Cerebellar nuclear complex (tissue), 1 donor: ENCODE measurements around the gene SPPL2B.

Source experiments
- DNase-seq, 2 experiments: peaks; one replicate each; lab custom pipeline; 2025; lab: John Stamatoyannopoulos, UW

Gene SPPL2B

DNA sequence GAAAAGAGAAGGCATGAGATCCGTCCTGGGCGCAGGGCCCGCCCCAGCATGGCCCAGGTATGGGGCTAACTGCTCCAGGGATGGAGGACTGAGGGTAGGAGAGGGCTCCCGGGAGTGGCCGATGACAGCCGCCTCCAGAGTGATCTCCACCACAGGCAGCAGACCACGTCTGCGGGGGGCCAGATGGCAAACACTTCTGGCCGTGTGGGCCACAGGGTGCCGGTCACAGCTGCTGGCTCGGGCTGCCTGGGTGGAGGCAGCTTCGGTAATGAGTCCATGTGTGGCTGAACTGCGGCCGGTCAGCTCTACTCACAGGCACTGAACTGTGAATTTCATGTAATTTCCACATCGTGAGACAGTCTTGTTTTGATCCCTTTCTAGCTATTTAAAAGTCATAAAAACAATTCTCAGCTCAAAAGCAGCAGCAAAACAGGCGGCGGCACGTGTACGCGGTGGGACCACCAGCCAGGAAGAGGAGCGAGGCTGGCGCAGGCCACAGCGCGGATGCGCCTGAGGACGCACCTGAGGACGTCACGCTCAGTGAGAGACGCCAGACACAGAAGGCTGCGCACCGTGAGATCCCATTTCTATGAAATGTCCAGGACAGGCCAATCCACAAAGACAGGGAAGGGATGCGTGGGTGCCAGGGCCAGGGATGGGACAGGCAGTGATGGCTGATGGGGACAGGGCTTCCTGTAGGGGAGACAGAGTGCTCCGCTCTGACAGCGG, 4.1 kb upstream of the SPPL2B start:
- peak in 1 of 2 experiments; percentile 38 for DNase-seq

DNA sequence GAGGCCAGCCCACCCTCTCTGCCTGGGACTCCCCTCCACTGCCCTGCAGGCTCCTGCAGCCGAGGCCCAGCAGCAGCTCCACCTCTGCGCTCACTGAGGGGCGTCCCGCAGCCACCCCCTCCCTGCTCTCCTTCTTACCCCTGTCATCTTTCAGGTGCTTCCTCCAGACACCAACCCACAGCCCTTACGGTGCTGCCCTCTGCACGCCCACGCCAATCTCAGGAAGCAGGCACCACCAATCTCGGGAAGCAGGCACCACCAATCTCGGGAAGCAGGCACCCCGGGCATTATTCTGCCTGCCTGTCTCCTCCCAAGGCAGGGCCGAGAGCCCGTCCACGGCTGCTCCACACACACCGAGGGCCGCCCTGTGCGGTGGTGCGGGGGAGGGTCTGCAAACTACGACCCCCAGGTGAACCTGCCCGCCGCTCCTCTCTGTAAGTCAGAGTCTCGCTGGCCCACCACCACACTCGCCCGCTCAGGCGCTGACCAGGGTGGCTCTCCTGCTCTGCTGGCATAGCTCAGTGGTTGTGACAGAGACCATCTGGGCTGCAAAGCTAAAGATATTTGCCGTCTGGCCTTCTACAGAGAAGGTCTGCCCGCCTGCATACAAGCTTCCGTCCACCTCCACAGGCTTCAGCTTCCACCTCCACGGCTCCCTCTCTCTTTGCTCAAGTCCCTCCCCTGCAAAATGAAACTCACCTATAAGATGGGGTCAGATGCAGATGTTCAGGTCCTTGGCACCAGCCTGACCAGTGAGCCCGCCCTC, 3.0 kb upstream of the SPPL2B start:
- DNase-seq: peak; percentile 27 to 43

- no peak for DNase-seq
Observed at GRCh38 chr19:2326699-2327360, 1.7 kb upstream of the SPPL2B start.

- DNase-seq: no peak
Observed at GRCh38 chr19:2327773-2328400, 597 bp upstream of the SPPL2B start.

GRCh38 chr19:2329149-2329478, 630 bp downstream of the SPPL2B start:
- DNase-seq: no peak

DNA sequence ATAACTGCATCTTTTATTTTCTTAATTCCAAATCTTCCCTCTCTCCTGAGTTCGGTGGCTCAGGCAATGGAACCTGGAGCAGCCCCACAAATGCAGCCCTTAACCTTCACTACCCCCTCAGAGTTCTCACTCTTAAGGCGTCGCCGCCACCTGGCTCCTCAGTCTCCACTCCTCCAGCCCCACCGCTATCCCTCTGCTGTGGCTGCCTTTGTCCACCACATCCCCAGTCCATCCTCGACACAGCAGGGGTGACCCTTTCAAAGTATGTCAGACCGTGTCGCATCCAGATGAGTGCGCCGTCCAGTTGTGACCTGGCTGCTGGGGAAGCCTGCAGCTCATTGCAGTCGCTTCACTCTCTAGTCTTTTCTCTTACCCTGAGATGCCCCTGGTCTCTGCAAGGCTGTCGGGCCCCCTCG, 1.0 kb downstream of the SPPL2B start:
- no peak for DNase-seq

DNA sequence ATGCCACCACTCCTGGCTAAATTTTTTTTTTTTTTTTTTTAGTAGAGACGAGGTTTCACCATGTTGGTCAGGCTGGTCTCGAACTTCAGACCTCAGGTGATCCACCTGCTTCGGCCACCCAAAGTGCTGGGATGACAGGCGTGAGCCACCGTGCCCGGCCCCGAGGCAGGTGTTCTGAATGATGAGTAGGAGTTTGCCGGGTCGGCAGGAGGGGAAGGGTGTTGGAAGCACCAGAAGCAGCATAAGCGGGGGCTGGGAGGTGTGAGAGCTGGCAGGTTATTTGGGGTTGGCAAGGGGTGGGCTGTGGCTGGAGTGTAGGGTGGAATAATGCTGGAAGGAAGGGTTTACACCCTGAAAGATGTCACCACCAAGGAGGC, 1.8 kb downstream of the SPPL2B start:
- no peak for DNase-seq

DNA sequence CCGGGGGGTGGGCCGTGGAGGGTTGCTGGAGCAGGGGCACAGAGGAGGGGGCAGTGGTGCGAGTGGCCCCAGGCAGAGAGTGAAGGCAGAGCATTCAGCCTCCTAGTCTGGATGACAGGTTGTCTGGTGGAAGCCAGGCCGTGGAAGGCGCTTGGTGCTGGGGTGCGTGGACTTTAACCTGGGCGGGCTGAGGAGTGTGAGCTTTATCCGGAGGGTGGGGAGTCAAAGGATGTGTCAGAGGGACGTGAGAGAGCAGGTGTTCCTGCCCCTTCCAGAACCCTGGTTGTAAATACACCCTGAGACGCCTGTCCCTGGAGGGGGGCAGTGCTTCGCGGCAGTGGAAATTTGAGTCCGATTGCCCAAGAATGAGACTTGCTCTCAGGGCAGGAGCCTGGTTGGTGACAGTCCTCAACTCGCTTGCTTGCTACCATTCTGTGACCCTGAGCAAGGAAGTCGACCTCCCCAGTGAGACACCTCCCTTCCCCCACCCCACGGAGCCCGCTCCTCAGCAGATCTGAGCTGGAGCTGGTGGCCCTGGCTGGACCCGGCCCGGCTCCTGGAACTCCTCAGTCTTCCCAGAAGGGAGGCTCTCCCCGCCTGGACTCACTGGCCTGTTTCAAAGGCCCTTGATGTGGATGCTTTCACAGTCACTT, 2.3 kb downstream of the SPPL2B start:
- no peak for DNase-seq

GRCh38 chr19:2331601-2332246, 3.2 kb downstream of the SPPL2B start:
- DNase-seq: no peak

- DNase-seq: no peak
Observed at GRCh38 chr19:2332341-2333026, 4.0 kb downstream of the SPPL2B start.

- DNase-seq: no peak
Observed at GRCh38 chr19:2333027-2333806, 4.7 kb downstream of the SPPL2B start.

DNA sequence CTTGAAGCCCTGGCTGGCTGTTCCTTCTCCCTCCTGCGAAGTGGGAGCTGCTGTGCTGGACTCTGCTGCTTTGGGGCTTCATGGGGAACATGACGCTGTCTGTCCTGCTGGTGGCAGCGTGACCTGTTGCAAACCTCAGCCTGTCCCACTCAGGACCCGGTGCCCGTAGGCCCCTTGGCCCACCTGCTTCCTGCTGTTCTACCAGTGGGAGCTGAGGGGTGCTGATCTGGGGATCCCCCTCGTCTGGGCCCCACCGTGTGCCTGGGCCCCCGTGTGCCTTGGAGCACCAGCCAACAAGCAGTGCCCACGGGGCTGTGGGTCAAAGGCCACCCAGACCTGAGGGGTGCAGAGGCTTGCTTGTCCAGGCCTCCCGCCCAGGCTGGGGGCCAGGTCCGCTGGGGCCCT, 5.3 kb downstream of the SPPL2B start:
- DNase-seq: no peak

GRCh38 chr19:2334426-2334825, 5.9 kb downstream of the SPPL2B start:
- no peak for DNase-seq

- DNase-seq: no peak
Observed at GRCh38 chr19:2334986-2335846, 6.7 kb downstream of the SPPL2B start.

- DNase-seq: no peak
Observed at GRCh38 chr19:2335848-2336247, 7.4 kb downstream of the SPPL2B start.

DNA sequence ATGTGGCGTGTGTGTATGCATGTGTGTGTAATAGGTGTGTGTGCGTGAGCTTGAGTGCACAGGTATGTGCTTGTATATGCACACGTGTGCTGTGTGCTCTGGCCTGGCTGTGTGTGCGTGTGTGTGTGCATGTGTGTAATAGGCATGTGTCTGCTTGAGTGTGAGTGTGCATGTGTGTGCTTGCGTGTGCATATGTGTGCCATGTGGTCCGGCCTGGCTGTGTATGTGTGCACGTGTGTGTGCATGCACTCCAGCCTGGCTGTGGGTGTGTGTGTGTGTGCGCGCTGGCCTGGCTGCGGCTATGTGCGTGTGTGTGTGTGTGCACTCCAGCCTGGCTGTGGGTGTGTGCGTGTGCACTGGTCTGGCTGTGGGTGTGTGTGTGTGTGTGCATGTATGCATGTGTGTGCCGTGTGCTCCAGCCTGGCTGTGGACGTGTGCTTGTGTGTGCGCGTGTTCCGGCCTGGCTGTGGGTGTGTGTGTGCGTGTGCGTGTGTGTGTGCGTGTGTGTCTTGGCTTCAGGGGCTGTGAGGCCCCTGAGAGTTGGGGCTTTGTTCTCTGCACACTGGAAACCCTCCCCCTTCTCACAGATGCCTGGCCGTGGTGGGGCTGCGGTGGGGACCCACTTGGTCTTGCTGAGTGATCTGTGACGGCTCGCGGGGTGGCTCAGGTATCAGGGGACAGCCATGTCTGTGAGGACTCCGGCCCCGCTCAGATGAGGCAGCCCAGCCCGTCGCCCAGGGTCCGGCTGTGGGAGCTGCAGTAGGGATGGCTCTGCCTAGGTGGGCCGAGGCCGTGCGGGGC, 8.2 kb downstream of the SPPL2B start:
- DNase-seq: no peak

GRCh38 chr19:2337329-2337707, 8.8 kb downstream of the SPPL2B start:
- no peak for DNase-seq

- no peak for DNase-seq
Observed at GRCh38 chr19:2338055-2338615, 9.7 kb downstream of the SPPL2B start.
